Upper lobe of right lung (tissue), 1 donor: ENCODE measurements around the gene LRMDA. TPM values are rescaled to one million over a fixed set of nuclear protein-coding genes. Genes with fewer than 3 reads are reported as not detected.
"Not testable (repeated sequence)": the region's sequence is repeated elsewhere in the genome, so short reads cannot be mapped to it uniquely, and the experiment has no call there.

Experiments used
- ATAC-seq: fragments of 200-7000 bp; cut with Tn5 transposase; one replicate; pipeline ENCODE4 v1.9.1; 2020; ENCODE audit warnings: mild to moderate bottlenecking, moderate library complexity
- DNase-seq: peaks from one replicate; pipeline ENCODE4 v3.0.0-alpha.2; 2020
- H3K27ac ChIP-seq: fragments of 200-600 bp; one replicate; pipeline ENCODE4 v1.8.0; 2022
- H3K27me3 ChIP-seq: fragments of 200-600 bp; one replicate; pipeline ENCODE4 v1.8.0; 2022; ENCODE audit warnings: mild to moderate bottlenecking
- H3K36me3 ChIP-seq: fragments of 200-600 bp; one replicate; pipeline ENCODE4 v1.8.0; 2022
- H3K4me1 ChIP-seq: fragments of 200-600 bp; one replicate; pipeline ENCODE4 v1.8.0; 2022
- H3K4me3 ChIP-seq: fragments of 200-600 bp; one replicate; pipeline ENCODE4 v1.8.0; 2022; ENCODE audit warnings: mild to moderate bottlenecking
- H3K9me3 ChIP-seq: fragments of 200-600 bp; one replicate; pipeline ENCODE4 v1.8.0; 2022
- intact Hi-C: fragments of 100-400 bp; cut with DNase I; formaldehyde crosslinking; loops from one replicate; pipeline ENCODE4 v1.11.0; 2022
- total RNA-seq: library from RNA; stranded (reverse); fragmentation: NEBNext Ultra II Directional; extraction: Animal tissue kit (Norgen Biotek cat#: 25700); gene quantifications from one replicate; pipeline ENCODE4 v1.2.1, GENCODE V29; 2021
- TF ChIP-seq, protein P1 (sequence below): fragments of 200-600 bp; IDR thresholded peaks from one replicate; pipeline ENCODE4 v1.8.0; 2022; ENCODE audit warnings: antibody characterized with exemption
- donor health status: DM: no; HTN: yes; CAD: no; lungs with severe emphysema.

Gene LRMDA
- total RNA-seq, 1 donor from 2014 or later, result 20.0 TPM

DNA sequence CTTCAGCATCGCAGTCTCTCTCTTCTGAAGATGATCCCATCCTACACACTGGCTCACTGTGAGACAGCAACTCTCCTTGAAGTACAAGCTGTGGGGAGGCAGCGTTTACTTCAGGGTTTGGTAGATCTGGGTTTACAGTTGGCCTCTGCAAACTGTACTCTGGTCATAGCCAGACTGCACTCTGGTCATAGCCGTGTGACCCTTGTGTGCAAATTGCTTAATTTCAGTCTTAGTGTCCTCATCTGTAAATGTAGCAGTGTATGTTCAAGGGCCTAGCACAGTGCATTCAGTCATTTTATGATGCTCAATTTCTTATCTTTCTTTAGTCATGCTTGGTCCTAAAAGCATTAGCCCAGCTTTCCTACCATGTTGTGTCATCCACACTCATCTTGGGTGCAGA lies 188.2 kb downstream of the LRMDA start:
- no peak overlapping the region for H3K4me3 ChIP-seq
- no peaks in the 10 kb centered on the region for H3K27me3 ChIP-seq
- no peaks in the 10 kb centered on the region for H3K36me3 ChIP-seq
- intact Hi-C loops, result no loop called here
- TF ChIP-seq, protein P1, sequence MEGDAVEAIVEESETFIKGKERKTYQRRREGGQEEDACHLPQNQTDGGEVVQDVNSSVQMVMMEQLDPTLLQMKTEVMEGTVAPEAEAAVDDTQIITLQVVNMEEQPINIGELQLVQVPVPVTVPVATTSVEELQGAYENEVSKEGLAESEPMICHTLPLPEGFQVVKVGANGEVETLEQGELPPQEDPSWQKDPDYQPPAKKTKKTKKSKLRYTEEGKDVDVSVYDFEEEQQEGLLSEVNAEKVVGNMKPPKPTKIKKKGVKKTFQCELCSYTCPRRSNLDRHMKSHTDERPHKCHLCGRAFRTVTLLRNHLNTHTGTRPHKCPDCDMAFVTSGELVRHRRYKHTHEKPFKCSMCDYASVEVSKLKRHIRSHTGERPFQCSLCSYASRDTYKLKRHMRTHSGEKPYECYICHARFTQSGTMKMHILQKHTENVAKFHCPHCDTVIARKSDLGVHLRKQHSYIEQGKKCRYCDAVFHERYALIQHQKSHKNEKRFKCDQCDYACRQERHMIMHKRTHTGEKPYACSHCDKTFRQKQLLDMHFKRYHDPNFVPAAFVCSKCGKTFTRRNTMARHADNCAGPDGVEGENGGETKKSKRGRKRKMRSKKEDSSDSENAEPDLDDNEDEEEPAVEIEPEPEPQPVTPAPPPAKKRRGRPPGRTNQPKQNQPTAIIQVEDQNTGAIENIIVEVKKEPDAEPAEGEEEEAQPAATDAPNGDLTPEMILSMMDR, result no peak
- ATAC-seq, result peak; percentile 45
- H3K4me1 ChIP-seq, result peaks cover 10% of the 10 kb centered on the region
- H3K9me3 ChIP-seq, result no peaks in the 10 kb centered on the region
- no peak for DNase-seq
- no peak overlapping the region for H3K27ac ChIP-seq

DNA sequence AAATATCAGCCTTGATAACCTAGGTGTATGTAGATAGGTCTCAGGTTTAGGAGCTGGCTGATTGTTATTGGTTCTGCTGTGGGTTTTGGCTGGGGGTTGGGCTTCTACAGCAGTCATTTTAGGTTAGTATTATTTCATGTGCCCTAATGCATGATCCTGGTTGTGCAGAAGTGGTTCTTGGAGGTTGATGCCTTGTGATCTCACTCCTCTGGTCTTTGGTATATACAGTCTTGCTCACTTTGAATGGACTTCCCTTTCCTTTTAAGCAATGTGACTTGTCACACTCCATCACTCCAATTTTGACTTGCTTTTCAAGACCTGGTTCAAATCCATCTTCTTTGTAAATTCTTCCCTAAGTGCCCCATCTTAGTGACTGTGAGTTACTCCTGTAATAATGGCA lies 188.9 kb downstream of the LRMDA start:
- no peaks in the 10 kb centered on the region for H3K36me3 ChIP-seq
- no peak for ATAC-seq
- no peak overlapping the region for H3K4me3 ChIP-seq
- peaks cover 9% of the 10 kb centered on the region for H3K4me1 ChIP-seq
- H3K27ac ChIP-seq, result no peak overlapping the region
- no peaks in the 10 kb centered on the region for H3K27me3 ChIP-seq
- TF ChIP-seq, protein P1, result no peak
- no peaks in the 10 kb centered on the region for H3K9me3 ChIP-seq
- no peak for DNase-seq
- intact Hi-C loops, result no loop called here

DNA sequence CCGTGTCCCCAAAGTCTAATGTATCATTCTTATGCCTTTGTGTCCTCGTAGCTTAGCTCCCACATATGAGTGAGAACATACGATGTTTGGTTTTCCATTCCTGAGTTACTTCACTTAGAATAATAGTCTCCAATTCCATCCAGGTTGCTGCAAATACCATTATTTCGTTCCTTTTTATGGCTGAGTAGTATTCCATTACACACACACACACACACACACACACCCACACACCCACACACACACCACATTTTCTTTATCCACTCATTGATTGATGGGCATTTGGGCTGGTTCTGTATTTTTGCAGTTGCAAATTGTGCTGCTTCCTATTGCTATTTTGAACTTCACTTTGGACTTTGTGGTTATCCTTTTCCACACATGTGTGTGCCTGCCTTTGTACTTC lies 189.6 kb downstream of the LRMDA start:
- H3K36me3 ChIP-seq, DNase-seq, H3K27ac ChIP-seq, intact Hi-C loops, ATAC-seq, H3K27me3 ChIP-seq, H3K4me3 ChIP-seq, H3K9me3 ChIP-seq, H3K4me1 ChIP-seq: not testable (repeated sequence)

DNA sequence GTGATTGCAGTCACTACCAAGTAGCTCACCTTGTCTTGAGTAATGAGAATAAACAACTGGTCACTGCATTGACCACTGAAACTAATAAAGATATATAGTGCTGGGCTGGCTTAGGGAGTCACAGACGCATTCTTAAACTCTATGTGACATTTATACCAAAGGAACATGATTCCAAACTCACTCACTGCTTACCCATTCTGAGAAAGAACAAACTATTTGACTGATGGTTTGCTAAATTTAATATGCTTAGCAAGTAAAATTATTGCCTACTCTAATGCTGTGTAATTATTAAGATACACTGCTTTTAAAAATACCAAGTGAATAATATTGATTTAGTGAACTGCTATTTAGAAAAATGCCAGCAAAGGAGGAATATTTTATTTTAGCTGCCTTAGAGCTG lies 191.1 kb downstream of the LRMDA start:
- Histone ChIP-seq H3K27ac (no peak overlapping the region), H3K36me3 (no peaks in the 10 kb centered on the region), H3K4me3 (no peak overlapping the region), H3K4me1 (peaks cover 5% of the 10 kb centered on the region), H3K9me3 (no peaks in the 10 kb centered on the region), H3K27me3 (no peaks in the 10 kb centered on the region)
- DNase-seq (no peak), ATAC-seq (no peak)
- TF ChIP-seq, protein P1, result no peak
- intact Hi-C loops, result no loop called here

DNA sequence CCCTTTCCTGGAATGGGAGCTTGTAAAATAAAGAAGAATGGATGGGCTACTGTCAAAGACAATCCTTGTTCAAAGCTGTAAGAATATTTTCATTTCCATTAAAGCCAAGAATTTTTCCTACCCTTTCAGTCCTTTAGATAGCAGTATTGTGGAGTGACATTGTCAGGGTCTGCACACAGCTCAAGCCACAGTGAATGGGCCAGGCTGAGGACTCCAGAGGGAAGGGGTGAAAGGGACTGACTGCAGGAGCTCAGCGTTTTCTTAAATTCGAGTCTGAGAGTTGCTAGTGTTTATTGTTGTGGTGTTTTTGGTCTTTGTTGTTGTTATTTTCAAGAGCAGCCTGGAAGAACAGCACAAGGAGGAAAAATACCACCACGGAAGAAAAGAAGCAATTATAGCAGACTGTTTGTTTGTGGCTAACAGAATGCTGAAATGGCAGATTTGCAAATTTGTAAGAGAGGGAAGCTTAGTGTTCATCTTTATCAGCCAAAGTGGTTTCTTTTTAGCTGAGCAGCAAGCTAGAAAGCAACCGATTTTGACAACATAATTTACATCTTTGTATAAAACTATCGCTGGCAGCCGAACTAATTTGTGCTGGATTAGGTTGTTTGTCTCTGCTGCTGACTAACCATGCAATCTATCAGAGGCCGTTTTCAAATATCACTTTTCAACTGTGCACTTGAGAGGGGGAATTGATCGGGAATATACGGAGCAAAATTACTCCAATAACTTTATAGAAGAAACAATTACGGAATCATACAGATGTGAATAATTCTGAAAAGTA lies 192.1 kb downstream of the LRMDA start:
- intact Hi-C loops, result no loop called here
- Histone ChIP-seq H3K27ac (no peak overlapping the region), H3K4me1 (no peaks in the 10 kb centered on the region), H3K27me3 (no peaks in the 10 kb centered on the region), H3K9me3 (no peaks in the 10 kb centered on the region), H3K4me3 (no peak overlapping the region), H3K36me3 (no peaks in the 10 kb centered on the region)
- ATAC-seq (no peak), DNase-seq (no peak)
- TF ChIP-seq, protein P1, result no peak

DNA sequence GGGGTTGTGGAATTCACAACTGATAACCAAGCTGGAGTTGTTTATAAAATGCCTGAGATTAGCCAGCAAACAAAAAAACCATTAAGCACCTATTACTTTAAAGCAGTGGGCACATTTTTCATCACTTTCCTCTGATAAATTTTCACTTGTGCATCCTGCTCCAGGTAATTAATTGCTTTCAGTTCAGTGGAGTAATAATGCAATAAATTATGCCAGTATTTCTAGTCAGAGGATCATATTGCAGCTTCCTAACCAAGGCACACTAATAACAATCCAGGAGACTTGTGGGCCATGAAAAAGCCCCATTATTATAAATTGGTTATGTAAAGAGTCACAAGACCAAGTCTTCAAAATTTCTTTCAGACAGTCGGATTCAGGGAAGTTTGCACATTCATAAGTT lies 193.2 kb downstream of the LRMDA start:
- DNase-seq (no peak), ATAC-seq (no peak)
- H3K4me3 ChIP-seq, result no peak overlapping the region
- intact Hi-C loops, result no loop called here
- H3K27ac ChIP-seq, result no peak overlapping the region
- H3K36me3 ChIP-seq, result no peaks in the 10 kb centered on the region
- no peaks in the 10 kb centered on the region for H3K9me3 ChIP-seq
- TF ChIP-seq, protein P1, result no peak
- no peaks in the 10 kb centered on the region for H3K27me3 ChIP-seq
- H3K4me1 ChIP-seq, result no peaks in the 10 kb centered on the region
